HepG2 (cell line): ENCODE results near the gene ACSF3. TPM values are rescaled to one million over a fixed set of nuclear protein-coding genes. Genes with fewer than 3 reads are reported as not detected.

Experiments used
- AGO1 ChIP-seq: fragments of 200-400 bp; formaldehyde crosslinking; IDR thresholded peaks from 2 replicates; pipeline ENCODE4 v1.6.1; 2017; ENCODE audit warnings: mild to moderate bottlenecking, low read depth, low read length, moderate library complexity; ENCODE audit not compliant: poor library complexity, severe bottlenecking
- DRAP1 ChIP-seq: IDR thresholded peaks from 2 replicates; pipeline ENCODE4 v1.6.1; 2016; ENCODE audit warnings: missing genetic modification reagents, missing compliant biosample characterization
- EP300 ChIP-seq, 3 experiments: sonication (generic) in 1 of 3; formaldehyde crosslinking in 1 of 3; IDR thresholded peaks; 2 replicates each; pipeline versions ENCODE4 v1.5.1 to v1.6.1; 2011 to 2020; ENCODE audit warnings: low read depth in 2 of 3, low read length in 2 of 3, borderline replicate concordance in 1 of 3, improper control_type of control experiment in 1 of 3, mild to moderate bottlenecking in 1 of 3, missing genetic modification reagents in 1 of 3, moderate library complexity in 1 of 3
- FOSL1 ChIP-seq: sonication (generic); formaldehyde crosslinking; IDR thresholded peaks from 2 replicates; pipeline ENCODE4 v1.9.0; 2021; ENCODE audit warnings: missing genetic modification reagents, borderline replicate concordance
- GZF1 ChIP-seq: sonication (generic); formaldehyde crosslinking; IDR thresholded peaks from 2 replicates; pipeline ENCODE4 v1.5.1; 2020; ENCODE audit warnings: mild to moderate bottlenecking, missing genetic modification reagents
- KDM1A ChIP-seq: IDR thresholded peaks from 2 replicates; pipeline ENCODE4 v1.6.1; 2016; ENCODE audit warnings: missing compliant biosample characterization
- MXD1 ChIP-seq: sonication (generic); formaldehyde crosslinking; IDR thresholded peaks from 2 replicates; pipeline ENCODE4 v1.4.0; 2020; ENCODE audit warnings: mild to moderate bottlenecking, missing genetic modification reagents
- NFE2L2 ChIP-seq: fragments of 150-350 bp; IDR thresholded peaks from 2 replicates; pipeline ENCODE4 v1.6.1; 2014; ENCODE audit warnings: low read length
- RCOR2 ChIP-seq: IDR thresholded peaks from 2 replicates; pipeline ENCODE4 v1.6.1; 2016; ENCODE audit warnings: missing biosample characterization, missing genetic modification reagents
- SP2 ChIP-seq: sonication (generic); formaldehyde crosslinking; IDR thresholded peaks from 2 replicates; pipeline ENCODE4 v1.5.1; 2020; ENCODE audit warnings: mild to moderate bottlenecking, missing genetic modification reagents
- TBX3 ChIP-seq: fragments of 450-650 bp; IDR thresholded peaks from 2 replicates; pipeline ENCODE4 v1.6.1; 2017; ENCODE audit warnings: antibody characterized with exemption, mild to moderate bottlenecking, inconsistent platforms, borderline replicate concordance
- ZBTB20 ChIP-seq: sonication (generic); formaldehyde crosslinking; IDR thresholded peaks from 2 replicates; pipeline ENCODE4 v1.8.1; 2023; ENCODE audit warnings: missing genetic modification reagents, low read depth, mild to moderate bottlenecking, borderline replicate concordance
- ZBTB38 ChIP-seq: sonication (generic); formaldehyde crosslinking; IDR thresholded peaks from 2 replicates; pipeline ENCODE4 v1.5.1; 2020; ENCODE audit warnings: mild to moderate bottlenecking, missing genetic modification reagents
- ZBTB42 ChIP-seq: sonication (generic); formaldehyde crosslinking; IDR thresholded peaks from 2 replicates; pipeline ENCODE4 v1.5.0; 2020; ENCODE audit warnings: mild to moderate bottlenecking, missing genetic modification reagents
- ZC3H4 ChIP-seq: sonication (generic); formaldehyde crosslinking; IDR thresholded peaks from 2 replicates; pipeline ENCODE4 v1.4.0; 2020; ENCODE audit warnings: missing genetic modification reagents, borderline replicate concordance
- ZMYM3 ChIP-seq: sonication (generic); formaldehyde crosslinking; IDR thresholded peaks from 2 replicates; pipeline ENCODE4 v1.5.1; 2020; ENCODE audit warnings: mild to moderate bottlenecking, missing genetic modification reagents
- ZNF251 ChIP-seq: sonication (generic); formaldehyde crosslinking; IDR thresholded peaks from 2 replicates; pipeline ENCODE4 v1.9.0; 2021; ENCODE audit warnings: mild to moderate bottlenecking, missing genetic modification reagents
- ZNF275 ChIP-seq: sonication (generic); formaldehyde crosslinking; IDR thresholded peaks from 2 replicates; pipeline ENCODE4 v1.8.0; 2022; ENCODE audit warnings: missing genetic modification reagents, mild to moderate bottlenecking, inconsistent platforms, borderline replicate concordance
- ZNF569 ChIP-seq: sonication (generic); formaldehyde crosslinking; IDR thresholded peaks from 2 replicates; pipeline ENCODE4 v1.5.0; 2020; ENCODE audit warnings: mild to moderate bottlenecking, missing genetic modification reagents, moderate library complexity, borderline replicate concordance
- ZNF678 ChIP-seq: sonication (generic); formaldehyde crosslinking; IDR thresholded peaks from 2 replicates; pipeline ENCODE4 v1.4.0; 2020; ENCODE audit warnings: mild to moderate bottlenecking, missing genetic modification reagents
- ZNF709 ChIP-seq: sonication (generic); formaldehyde crosslinking; IDR thresholded peaks from 2 replicates; pipeline ENCODE4 v1.5.0; 2020; ENCODE audit warnings: mild to moderate bottlenecking, missing genetic modification reagents
- polyA plus RNA-seq, 8 experiments: library from polyadenylated mRNA; depleted of rRNA in 3 of 8; stranded (reverse) in 7 of 8; unstranded in 1 of 8; fragments of >200 nt; fragmentation: Illumina TruSeq in 4 of 8; extraction: Trizol in 4 of 8; gene quantifications; 2 replicates each; pipeline versions ENCODE4 v1.2.1 to v1.2.3, GENCODE V29; 2011 to 2016; ENCODE audit warnings: low read depth in 4 of 8, missing spikeins in 1 of 8, mixed read lengths in 1 of 8; ENCODE audit not compliant: insufficient read depth in 1 of 8
- total RNA-seq, 5 experiments: library from RNA; depleted of rRNA; stranded (reverse); fragments of >200 nt; fragmentation: Illumina TruSeq; extraction: Trizol; gene quantifications; 2 replicates each; pipeline ENCODE4 v1.2.3, GENCODE V29; 2016; ENCODE audit warnings: low read depth in 1 of 5
- TF ChIP-seq, protein P1 (sequence below): sonication (generic); formaldehyde crosslinking; IDR thresholded peaks from 2 replicates; pipeline ENCODE4 v1.4.0; 2020; ENCODE audit warnings: mild to moderate bottlenecking, missing genetic modification reagents
- TF ChIP-seq, protein P2 (sequence below): sonication (generic); formaldehyde crosslinking; IDR thresholded peaks from 2 replicates; pipeline ENCODE4 v1.4.0; 2020; ENCODE audit warnings: missing genetic modification reagents

ACSF3 gene
- total and polyA plus RNA-seq, 2 of the 13 experiments (the other 11 are each of a cell fraction or from before 2014, with no cell fraction given), result 14.9 to 30.6 TPM

DNA sequence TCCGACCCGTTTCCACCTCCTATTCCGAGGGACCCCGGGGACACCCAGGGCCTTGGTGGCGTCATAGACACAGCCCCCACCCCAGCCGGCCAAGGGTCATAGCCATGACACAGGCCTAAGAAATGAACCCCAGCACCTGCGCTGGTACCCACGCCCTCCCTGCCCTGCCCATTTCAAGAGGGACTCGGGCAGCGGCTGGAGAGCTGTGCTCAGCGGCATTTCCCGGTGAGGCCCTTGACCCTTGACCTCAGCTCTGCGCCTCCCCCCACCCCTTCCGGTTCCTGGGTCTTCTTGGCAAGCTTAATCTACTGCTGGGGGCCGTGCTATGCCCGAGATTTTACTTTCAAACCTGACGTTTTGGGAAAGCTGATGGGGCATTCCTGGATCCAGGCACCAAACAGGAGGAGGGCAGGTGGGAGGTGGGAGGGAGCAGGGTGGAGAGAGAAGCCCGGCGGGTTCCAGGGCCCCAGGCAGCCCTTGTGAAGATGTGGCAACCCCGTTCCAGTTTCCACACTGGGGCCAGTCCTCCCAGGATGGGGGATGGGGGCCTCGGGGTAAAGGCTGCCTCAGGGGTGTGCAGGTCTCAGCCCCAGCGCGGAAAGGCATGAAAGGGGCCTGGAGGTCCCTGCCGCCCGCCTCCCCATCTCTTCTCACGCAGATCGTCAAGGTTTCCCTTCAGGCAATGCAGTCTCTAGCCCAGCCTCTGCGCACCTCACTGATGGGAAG is 106.6 kb downstream of the ACSF3 start, which contains the start of gene SLC22A31 (continued):
- TF ChIP-seq, protein P1, sequence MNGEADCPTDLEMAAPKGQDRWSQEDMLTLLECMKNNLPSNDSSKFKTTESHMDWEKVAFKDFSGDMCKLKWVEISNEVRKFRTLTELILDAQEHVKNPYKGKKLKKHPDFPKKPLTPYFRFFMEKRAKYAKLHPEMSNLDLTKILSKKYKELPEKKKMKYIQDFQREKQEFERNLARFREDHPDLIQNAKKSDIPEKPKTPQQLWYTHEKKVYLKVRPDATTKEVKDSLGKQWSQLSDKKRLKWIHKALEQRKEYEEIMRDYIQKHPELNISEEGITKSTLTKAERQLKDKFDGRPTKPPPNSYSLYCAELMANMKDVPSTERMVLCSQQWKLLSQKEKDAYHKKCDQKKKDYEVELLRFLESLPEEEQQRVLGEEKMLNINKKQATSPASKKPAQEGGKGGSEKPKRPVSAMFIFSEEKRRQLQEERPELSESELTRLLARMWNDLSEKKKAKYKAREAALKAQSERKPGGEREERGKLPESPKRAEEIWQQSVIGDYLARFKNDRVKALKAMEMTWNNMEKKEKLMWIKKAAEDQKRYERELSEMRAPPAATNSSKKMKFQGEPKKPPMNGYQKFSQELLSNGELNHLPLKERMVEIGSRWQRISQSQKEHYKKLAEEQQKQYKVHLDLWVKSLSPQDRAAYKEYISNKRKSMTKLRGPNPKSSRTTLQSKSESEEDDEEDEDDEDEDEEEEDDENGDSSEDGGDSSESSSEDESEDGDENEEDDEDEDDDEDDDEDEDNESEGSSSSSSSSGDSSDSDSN (CRISPR knock-in tag), result peak; percentile 83
- no peak for TF ChIP-seq ZNF678
- TF ChIP-seq ZNF275 (CRISPR knock-in tag), result 0 out of 2 replicates have a peak, but pooled peaks have one; percentile 22
- no peak for TF ChIP-seq DRAP1 (CRISPR knock-in tag)
- TF ChIP-seq ZNF709 (CRISPR knock-in tag), result peak; percentile 87; the same call in 1 of the 2 replicates
- no peak for TF ChIP-seq KDM1A (CRISPR knock-in tag)
- 0 out of 2 replicates have a peak, but pooled peaks have one; percentile 89 for TF ChIP-seq ZNF569 (CRISPR knock-in tag)
- no peak; the same call in 1 of the 2 replicates for TF ChIP-seq ZBTB20
- TF ChIP-seq RCOR2 (CRISPR knock-in tag), result no peak
- peak; percentile 10; the same call in 1 of the 2 replicates for TF ChIP-seq ZMYM3 (CRISPR knock-in tag)
- TF ChIP-seq, protein P2, sequence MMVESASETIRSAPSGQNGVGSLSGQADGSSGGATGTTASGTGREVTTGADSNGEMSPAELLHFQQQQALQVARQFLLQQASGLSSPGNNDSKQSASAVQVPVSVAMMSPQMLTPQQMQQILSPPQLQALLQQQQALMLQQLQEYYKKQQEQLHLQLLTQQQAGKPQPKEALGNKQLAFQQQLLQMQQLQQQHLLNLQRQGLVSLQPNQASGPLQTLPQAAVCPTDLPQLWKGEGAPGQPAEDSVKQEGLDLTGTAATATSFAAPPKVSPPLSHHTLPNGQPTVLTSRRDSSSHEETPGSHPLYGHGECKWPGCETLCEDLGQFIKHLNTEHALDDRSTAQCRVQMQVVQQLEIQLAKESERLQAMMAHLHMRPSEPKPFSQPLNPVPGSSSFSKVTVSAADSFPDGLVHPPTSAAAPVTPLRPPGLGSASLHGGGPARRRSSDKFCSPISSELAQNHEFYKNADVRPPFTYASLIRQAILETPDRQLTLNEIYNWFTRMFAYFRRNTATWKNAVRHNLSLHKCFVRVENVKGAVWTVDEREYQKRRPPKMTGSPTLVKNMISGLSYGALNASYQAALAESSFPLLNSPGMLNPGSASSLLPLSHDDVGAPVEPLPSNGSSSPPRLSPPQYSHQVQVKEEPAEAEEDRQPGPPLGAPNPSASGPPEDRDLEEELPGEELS, result peak; percentile 35; the same call in 1 of the 2 replicates
- no peak for TF ChIP-seq TBX3
- no peak for TF ChIP-seq NFE2L2
- TF ChIP-seq ZC3H4 (CRISPR knock-in tag), result no peak
- TF ChIP-seq ZBTB38 (CRISPR knock-in tag), result no peak
- no peak for TF ChIP-seq SP2 (CRISPR knock-in tag)
- peak; percentile 74; the same call in 1 of the 2 replicates for TF ChIP-seq GZF1 (CRISPR knock-in tag)
- TF ChIP-seq FOSL1, result no peak
- TF ChIP-seq AGO1, result peak; percentile 40
- TF ChIP-seq ZBTB42 (CRISPR knock-in tag), result peak; percentile 42; the same call in 1 of the 2 replicates
- TF ChIP-seq MXD1 (CRISPR knock-in tag), result no peak; the same call in none of the 2 replicates
- no peak for TF ChIP-seq ZNF251 (CRISPR knock-in tag)
- no peak for TF ChIP-seq EP300 (IDR thresholded peaks at IDR 0.05; ENCODE audit: low read depth in 2 of 2, low read length in 2 of 2)
- TF ChIP-seq EP300 (CRISPR knock-in tag; IDR thresholded peaks at IDR 0.05; ENCODE audit: borderline replicate concordance), result peak; percentile 10; the same call in 1 of the 2 replicates
